GM12801 (cell line): ENCODE results near the gene CIT.

Experiments
- TF ChIP-seq, protein P1 (sequence below): IDR thresholded peaks from one replicate; pipeline ENCODE4 v1.5.1; 2011; ENCODE audit warnings: control low read depth; ENCODE audit not compliant: insufficient read length; ENCODE audit errors: extremely low read depth

The CIT gene

DNA sequence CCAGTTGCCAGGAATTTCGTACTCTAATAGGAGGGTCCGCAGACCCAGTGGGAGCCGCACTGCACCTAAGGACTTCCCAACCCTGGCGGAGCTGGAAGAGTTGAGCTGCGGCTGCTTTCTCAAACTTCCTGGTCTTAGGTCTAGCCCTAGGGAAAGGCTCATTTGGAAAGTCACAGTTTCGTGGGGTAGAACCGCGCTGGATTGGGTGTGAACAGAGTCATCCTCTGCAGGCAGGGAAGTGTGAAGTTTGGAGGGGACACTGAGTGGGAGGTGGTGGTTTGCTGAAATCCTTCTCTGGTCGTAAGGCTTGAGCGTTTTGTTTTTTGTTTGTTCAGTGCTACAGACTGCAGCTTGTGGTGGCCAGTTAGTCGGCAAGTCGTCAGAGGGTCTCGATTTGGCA is 190.3 kb downstream of the CIT start:
- TF ChIP-seq, protein P1, sequence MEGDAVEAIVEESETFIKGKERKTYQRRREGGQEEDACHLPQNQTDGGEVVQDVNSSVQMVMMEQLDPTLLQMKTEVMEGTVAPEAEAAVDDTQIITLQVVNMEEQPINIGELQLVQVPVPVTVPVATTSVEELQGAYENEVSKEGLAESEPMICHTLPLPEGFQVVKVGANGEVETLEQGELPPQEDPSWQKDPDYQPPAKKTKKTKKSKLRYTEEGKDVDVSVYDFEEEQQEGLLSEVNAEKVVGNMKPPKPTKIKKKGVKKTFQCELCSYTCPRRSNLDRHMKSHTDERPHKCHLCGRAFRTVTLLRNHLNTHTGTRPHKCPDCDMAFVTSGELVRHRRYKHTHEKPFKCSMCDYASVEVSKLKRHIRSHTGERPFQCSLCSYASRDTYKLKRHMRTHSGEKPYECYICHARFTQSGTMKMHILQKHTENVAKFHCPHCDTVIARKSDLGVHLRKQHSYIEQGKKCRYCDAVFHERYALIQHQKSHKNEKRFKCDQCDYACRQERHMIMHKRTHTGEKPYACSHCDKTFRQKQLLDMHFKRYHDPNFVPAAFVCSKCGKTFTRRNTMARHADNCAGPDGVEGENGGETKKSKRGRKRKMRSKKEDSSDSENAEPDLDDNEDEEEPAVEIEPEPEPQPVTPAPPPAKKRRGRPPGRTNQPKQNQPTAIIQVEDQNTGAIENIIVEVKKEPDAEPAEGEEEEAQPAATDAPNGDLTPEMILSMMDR, result no peak

DNA sequence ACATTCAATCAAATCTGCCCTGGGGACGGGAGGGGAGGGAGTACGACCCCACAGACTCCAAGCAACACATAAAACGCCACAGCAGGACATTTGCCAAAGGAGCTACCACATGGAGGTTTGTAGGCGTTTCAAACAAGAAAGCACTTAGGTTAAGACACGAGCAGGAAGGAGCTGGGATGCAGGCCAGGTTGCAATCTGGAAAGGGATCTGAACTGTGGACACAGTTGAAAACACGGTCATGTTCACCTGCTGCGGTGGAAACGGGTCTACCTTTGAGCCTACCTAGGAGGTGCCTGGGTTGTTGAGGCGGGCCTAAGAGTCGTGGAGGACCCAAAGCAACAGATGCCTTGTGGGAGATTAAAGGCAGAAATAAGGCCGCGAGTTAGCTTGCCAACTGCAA is 190.8 kb downstream of the CIT start:
- TF ChIP-seq, protein P1, result no peak

DNA sequence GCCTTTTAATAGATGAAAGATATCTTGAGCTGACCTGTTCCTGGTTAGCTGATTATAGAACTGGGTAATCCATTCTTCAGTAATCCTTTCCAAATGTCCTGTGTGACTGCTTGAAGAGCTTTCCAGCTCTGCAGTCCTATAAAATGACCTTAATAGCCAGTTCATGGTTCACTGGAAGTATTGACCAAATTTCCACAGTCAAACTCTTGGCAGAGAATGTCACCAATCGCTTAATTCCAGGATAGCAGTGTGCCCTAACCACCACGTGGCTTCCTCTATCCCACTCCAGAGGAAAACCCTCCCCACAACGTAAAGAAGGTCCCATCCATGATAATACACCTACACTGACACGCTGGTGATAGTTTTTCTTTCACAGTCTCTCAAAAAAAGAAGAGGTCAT is 191.7 kb downstream of the CIT start:
- TF ChIP-seq, protein P1, result no peak

DNA sequence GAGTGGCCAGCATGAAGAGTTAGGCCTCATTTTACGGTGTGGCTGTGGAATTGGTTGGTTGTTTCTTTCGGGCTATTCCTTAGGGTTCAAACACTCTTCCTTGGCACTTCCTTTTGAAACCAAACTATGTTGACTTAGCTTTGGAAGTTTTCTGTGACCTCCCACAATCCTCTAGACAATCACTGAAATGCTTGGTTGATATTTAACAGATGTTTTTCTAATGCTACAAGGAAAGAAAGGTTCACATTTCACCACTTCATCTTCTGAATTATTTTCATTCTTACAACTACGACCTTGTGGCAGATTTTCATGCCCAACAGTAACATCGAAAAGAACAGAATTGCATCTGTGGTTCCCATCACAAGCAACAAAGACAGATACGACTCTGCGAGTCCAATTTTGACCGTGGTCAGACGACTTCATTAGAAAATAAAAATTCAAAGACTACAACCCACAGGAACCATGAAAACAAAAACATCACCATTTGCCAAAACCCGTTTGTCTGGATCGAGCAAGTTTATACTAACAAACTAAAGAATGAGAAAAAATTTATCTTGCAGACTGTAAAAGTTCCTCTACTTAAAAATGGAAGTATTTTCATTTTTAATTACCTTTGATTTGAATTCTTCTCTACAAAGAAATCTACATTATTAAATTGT is 192.3 kb downstream of the CIT start:
- TF ChIP-seq, protein P1, result no peak

DNA sequence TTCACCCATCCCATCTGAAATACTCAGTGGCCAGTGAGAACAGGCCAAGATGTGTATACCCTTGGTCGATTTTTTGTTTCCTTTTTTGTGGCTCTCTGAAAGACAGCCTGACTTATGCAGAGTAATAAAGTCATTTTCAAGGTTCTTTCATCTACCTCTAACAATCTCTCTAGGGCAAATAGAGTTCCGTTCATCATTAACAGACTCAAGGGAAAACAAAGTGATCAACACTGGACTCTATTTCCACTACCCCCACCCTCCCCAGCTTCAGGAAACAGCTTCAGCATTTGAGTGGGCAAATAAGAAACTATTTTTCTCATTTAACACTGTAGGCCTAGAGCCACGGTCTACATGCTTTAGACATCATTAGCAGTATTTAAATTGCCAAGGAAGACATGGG is 193.3 kb downstream of the CIT start:
- TF ChIP-seq, protein P1, result no peak

DNA sequence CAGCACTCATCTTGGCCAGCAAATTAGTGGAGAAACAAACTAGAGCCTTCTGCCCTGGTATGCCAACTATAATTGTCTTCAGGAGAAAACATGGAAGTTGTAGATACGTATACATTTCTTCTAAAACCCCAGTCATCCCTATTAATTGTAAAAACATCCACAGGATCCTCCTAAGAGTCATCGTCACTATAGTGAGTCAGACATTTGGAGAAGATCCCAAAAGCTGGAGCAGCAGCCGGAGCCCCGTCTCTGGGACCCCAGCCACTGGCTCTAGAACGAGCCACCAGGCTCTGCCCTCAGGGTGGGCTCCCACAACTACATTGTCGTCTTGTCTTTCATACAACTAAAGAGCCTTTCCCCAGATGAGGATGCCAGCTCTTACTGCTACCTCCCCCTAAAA is 193.7 kb downstream of the CIT start:
- TF ChIP-seq, protein P1, result no peak

DNA sequence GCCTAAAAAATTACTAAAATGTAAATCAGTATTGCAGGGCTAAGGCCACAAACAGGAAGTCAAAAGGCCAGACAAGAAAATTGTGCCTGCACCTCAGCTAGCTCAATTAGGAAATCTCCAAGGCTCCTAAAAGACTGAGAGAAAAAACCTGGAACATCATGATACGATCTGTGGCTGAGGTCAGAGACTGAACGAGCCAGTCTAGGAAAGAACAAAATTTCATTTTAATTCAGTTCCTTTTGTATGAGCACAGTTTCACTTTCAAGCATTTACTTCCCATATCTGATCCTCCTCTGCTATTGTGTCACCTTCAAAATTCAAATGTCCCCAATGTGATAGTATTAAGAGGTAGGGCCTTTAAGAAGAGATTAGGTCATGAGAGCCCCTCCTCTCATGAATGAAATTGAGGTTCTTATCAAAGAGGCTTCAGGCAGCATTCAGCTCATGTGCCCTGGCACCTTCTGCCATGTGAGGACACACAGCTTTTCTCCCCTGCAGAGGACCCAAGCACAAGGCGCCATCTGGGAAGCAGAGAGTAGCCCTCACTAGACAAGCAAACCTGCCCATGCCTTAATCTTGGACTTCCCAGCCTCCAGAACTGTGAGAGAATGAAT is 194.4 kb downstream of the CIT start:
- TF ChIP-seq, protein P1, result no peak
